HepG2 (cell line): ENCODE results near the gene DUOXA2. TPM values are rescaled to one million over a fixed set of nuclear protein-coding genes. Genes with fewer than 3 reads are reported as not detected.

ENCODE experiments used
- CBX5 ChIP-seq: sonication (generic); formaldehyde crosslinking; IDR thresholded peaks from 2 replicates; pipeline ENCODE4 v1.4.0; 2020; ENCODE audit warnings: missing genetic modification reagents, borderline replicate concordance
- GABPA ChIP-seq, 2 experiments: IDR thresholded peaks; 2 replicates each; pipeline ENCODE4 v1.6.1; 2011 to 2016; ENCODE audit warnings: low read depth in 2 of 2, low read length in 1 of 2, missing biosample characterization in 1 of 2, missing genetic modification characterization in 1 of 2
- HDAC6 ChIP-seq: fragments of 200-600 bp; sonication (generic); IDR thresholded peaks from 2 replicates; pipeline ENCODE4 v1.7.0; 2017; ENCODE audit warnings: mild to moderate bottlenecking, antibody characterized with exemption, low read length, low read depth
- HNRNPK ChIP-seq: fragments of 200-400 bp; formaldehyde crosslinking; IDR thresholded peaks from 2 replicates; pipeline ENCODE4 v1.6.1; 2018; ENCODE audit warnings: low read length, low read depth, moderate library complexity, mild to moderate bottlenecking; ENCODE audit not compliant: poor library complexity, severe bottlenecking
- KAT2B ChIP-seq: fragments of 150-350 bp; IDR thresholded peaks from 2 replicates; pipeline ENCODE4 v1.6.1; 2014; ENCODE audit warnings: low read depth, low read length, borderline replicate concordance
- KAT8 ChIP-seq: IDR thresholded peaks from 2 replicates; pipeline ENCODE4 v1.6.1; 2016; ENCODE audit warnings: missing genetic modification reagents, missing compliant biosample characterization
- LCORL ChIP-seq, 2 experiments: fragments of 450-650 bp in 1 of 2; sonication (generic) in 1 of 2; formaldehyde crosslinking in 1 of 2; IDR thresholded peaks; 2 replicates each; pipeline versions ENCODE4 v1.5.0 to v1.6.1; 2017 to 2020; ENCODE audit warnings: antibody characterized with exemption in 1 of 2, missing genetic modification reagents in 1 of 2
- MEIS2 ChIP-seq: sonication (generic); formaldehyde crosslinking; IDR thresholded peaks from 2 replicates; pipeline ENCODE4 v1.9.0; 2021; ENCODE audit warnings: mild to moderate bottlenecking, missing genetic modification reagents
- MIER3 ChIP-seq: IDR thresholded peaks from 2 replicates; pipeline ENCODE4 v1.6.1; 2016; ENCODE audit warnings: missing compliant biosample characterization, borderline replicate concordance
- NFKBIZ ChIP-seq: IDR thresholded peaks from 2 replicates; pipeline ENCODE4 v1.6.1; 2018; ENCODE audit warnings: missing genetic modification reagents, missing compliant biosample characterization
- SMYD3 ChIP-seq: sonication (generic); formaldehyde crosslinking; IDR thresholded peaks from 2 replicates; pipeline ENCODE4 v1.8.1; 2023; ENCODE audit warnings: mild to moderate bottlenecking, missing genetic modification reagents
- SRY ChIP-seq: sonication (generic); formaldehyde crosslinking; IDR thresholded peaks from 2 replicates; pipeline ENCODE4 v1.8.0; 2022; ENCODE audit warnings: mild to moderate bottlenecking, missing genetic modification reagents
- STAT5B ChIP-seq: sonication (generic); formaldehyde crosslinking; IDR thresholded peaks from 2 replicates; pipeline ENCODE4 v1.4.0; 2020; ENCODE audit warnings: missing genetic modification reagents
- TBX3 ChIP-seq: fragments of 450-650 bp; IDR thresholded peaks from 2 replicates; pipeline ENCODE4 v1.6.1; 2017; ENCODE audit warnings: antibody characterized with exemption, mild to moderate bottlenecking, inconsistent platforms, borderline replicate concordance
- ZBTB38 ChIP-seq: sonication (generic); formaldehyde crosslinking; IDR thresholded peaks from 2 replicates; pipeline ENCODE4 v1.5.1; 2020; ENCODE audit warnings: mild to moderate bottlenecking, missing genetic modification reagents
- ZEB1 ChIP-seq: IDR thresholded peaks from 2 replicates; pipeline ENCODE4 v1.6.1; 2012; ENCODE audit warnings: mild to moderate bottlenecking, low read depth, inconsistent platforms; ENCODE audit not compliant: insufficient replicate concordance
- ZNF101 ChIP-seq: sonication (generic); formaldehyde crosslinking; IDR thresholded peaks from 2 replicates; pipeline ENCODE4 v1.4.0; 2020; ENCODE audit warnings: mild to moderate bottlenecking, low read depth, missing genetic modification reagents, borderline replicate concordance
- ZNF232 ChIP-seq: sonication (generic); formaldehyde crosslinking; IDR thresholded peaks from 2 replicates; pipeline ENCODE4 v1.4.0; 2020; ENCODE audit warnings: missing genetic modification reagents, borderline replicate concordance
- ZNF234 ChIP-seq: sonication (generic); formaldehyde crosslinking; conservative IDR thresholded peaks from 2 replicates; pipeline ENCODE4 v1.5.1; 2020; ENCODE audit warnings: mild to moderate bottlenecking, missing genetic modification reagents
- ZNF274 ChIP-seq: sonication (generic); formaldehyde crosslinking; IDR thresholded peaks from 2 replicates; pipeline ENCODE4 v1.5.1; 2020; ENCODE audit warnings: mild to moderate bottlenecking, missing genetic modification reagents
- ZNF326 ChIP-seq: sonication (generic); formaldehyde crosslinking; IDR thresholded peaks from 2 replicates; pipeline ENCODE4 v1.4.0; 2020; ENCODE audit warnings: missing genetic modification reagents, borderline replicate concordance
- ZNF460 ChIP-seq: sonication (generic); formaldehyde crosslinking; IDR thresholded peaks from 2 replicates; pipeline ENCODE4 v1.5.1; 2020; ENCODE audit warnings: missing genetic modification reagents, mild to moderate bottlenecking, borderline replicate concordance
- ZNF496 ChIP-seq: sonication (generic); formaldehyde crosslinking; IDR thresholded peaks from 2 replicates; pipeline ENCODE4 v1.8.1; 2023; ENCODE audit warnings: mild to moderate bottlenecking, moderate library complexity, missing genetic modification reagents; ENCODE audit not compliant: insufficient replicate concordance
- ZNF703 ChIP-seq: sonication (generic); formaldehyde crosslinking; IDR thresholded peaks from 2 replicates; pipeline ENCODE4 v1.5.1; 2020; ENCODE audit warnings: missing genetic modification reagents, mild to moderate bottlenecking, moderate library complexity, borderline replicate concordance
- ZNF747 ChIP-seq: sonication (generic); formaldehyde crosslinking; IDR thresholded peaks from 2 replicates; pipeline ENCODE4 v1.8.1; 2023; ENCODE audit warnings: missing genetic modification reagents, mild to moderate bottlenecking, borderline replicate concordance
- ZZZ3 ChIP-seq: sonication (generic); formaldehyde crosslinking; IDR thresholded peaks from 2 replicates; pipeline ENCODE4 v1.4.0; 2020; ENCODE audit warnings: missing genetic modification reagents, mild to moderate bottlenecking, borderline replicate concordance
- polyA plus RNA-seq, 8 experiments: library from polyadenylated mRNA; depleted of rRNA in 3 of 8; stranded (reverse) in 7 of 8; unstranded in 1 of 8; fragments of >200 nt; fragmentation: Illumina TruSeq in 4 of 8; extraction: Trizol in 4 of 8; gene quantifications; 2 replicates each; pipeline versions ENCODE4 v1.2.1 to v1.2.3, GENCODE V29; 2011 to 2016; ENCODE audit warnings: low read depth in 4 of 8, missing spikeins in 1 of 8, mixed read lengths in 1 of 8; ENCODE audit not compliant: insufficient read depth in 1 of 8
- total RNA-seq, 5 experiments: library from RNA; depleted of rRNA; stranded (reverse); fragments of >200 nt; fragmentation: Illumina TruSeq; extraction: Trizol; gene quantifications; 2 replicates each; pipeline ENCODE4 v1.2.3, GENCODE V29; 2016; ENCODE audit warnings: low read depth in 1 of 5
- TF ChIP-seq, protein P1 (sequence below), 2 experiments: fragments of 450-650 bp in 1 of 2; sonication (generic) in 1 of 2; formaldehyde crosslinking; IDR thresholded peaks; 2 replicates each; pipeline versions ENCODE4 v1.5.0 to v1.8.0; 2020 to 2022; ENCODE audit warnings: mild to moderate bottlenecking in 1 of 2, missing genetic modification reagents in 1 of 2
- TF ChIP-seq, protein P2 (sequence below): sonication (generic); formaldehyde crosslinking; IDR thresholded peaks from 2 replicates; pipeline ENCODE4 v1.5.0; 2020; ENCODE audit warnings: mild to moderate bottlenecking, missing genetic modification reagents, moderate library complexity

DUOXA2 gene
- total and polyA plus RNA-seq, 2 of the 13 experiments (the other 11 are each of a cell fraction or from before 2014, with no cell fraction given), result 0.32 TPM; not detected in 1

DNA sequence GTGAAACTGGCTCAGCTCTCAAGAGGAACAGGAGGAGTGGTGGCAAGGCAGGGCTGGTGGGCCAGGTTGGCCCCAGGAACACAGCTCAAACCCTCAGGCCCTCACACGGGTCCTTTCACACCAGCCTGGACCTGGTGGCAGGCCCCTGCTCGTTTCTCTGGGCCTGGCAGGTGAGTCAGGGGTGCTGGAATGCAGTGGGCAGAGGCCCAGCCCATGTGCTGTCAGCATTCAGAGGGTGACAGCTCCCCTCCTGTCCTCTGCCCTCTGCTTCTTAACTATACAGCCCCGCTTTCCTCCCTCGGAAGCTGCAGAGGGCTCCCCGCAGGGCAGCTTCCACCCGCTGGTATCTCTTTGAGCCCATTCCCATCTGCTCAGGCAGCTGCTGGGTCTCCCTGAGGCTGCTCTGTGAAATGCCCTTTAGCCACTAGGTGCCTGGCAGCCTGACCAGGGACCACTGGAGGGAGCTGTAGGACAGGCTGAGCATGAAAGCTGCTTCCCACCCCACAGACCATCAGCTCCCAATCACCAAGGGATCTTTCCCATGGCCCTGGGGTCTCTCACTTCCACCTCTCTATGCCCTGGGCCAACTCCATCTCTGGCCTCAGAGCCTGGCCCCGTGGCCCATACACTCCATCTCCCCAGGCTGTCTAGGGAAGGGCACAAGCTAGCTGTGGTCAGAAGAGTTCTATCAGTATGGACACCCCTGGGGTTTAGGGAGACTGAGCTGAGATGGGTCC lies 48.8 kb downstream of the DUOXA2 start (continued):
- TF ChIP-seq HNRNPK (no peak), LCORL (IDR thresholded peaks at IDR 0.05) (no peak), LCORL (CRISPR knock-in tag; IDR thresholded peaks at IDR 0.05) (no peak), ZBTB38 (no peak; the same call in 1 of the 2 replicates), KAT8 (CRISPR knock-in tag) (no peak), KAT2B (no peak), TBX3 (no peak), ZNF234 (CRISPR knock-in tag) (no peak), ZNF326 (CRISPR knock-in tag) (no peak), NFKBIZ (CRISPR knock-in tag) (no peak), ZNF101 (no peak), ZEB1 (no peak), SMYD3 (CRISPR knock-in tag) (no peak), ZZZ3 (CRISPR knock-in tag) (no peak), ZNF232 (CRISPR knock-in tag) (no peak), STAT5B (CRISPR knock-in tag) (no peak), ZNF274 (CRISPR knock-in tag) (no peak), ZNF460 (CRISPR knock-in tag) (no peak), GABPA (IDR thresholded peaks at IDR 0.05; ENCODE audit: low read depth, low read length) (no peak), GABPA (CRISPR knock-in tag; IDR thresholded peaks at IDR 0.05; ENCODE audit: low read depth) (no peak), HDAC6 (no peak), MEIS2 (CRISPR knock-in tag) (no peak), ZNF496 (CRISPR knock-in tag) (no peak), ZNF703 (CRISPR knock-in tag) (no peak), SRY (CRISPR knock-in tag) (no peak), ZNF747 (no peak; the same call in 1 of the 2 replicates), CBX5 (peak; percentile 4; the same call in 1 of the 2 replicates), MIER3 (CRISPR knock-in tag) (no peak)
- TF ChIP-seq, protein P1, sequence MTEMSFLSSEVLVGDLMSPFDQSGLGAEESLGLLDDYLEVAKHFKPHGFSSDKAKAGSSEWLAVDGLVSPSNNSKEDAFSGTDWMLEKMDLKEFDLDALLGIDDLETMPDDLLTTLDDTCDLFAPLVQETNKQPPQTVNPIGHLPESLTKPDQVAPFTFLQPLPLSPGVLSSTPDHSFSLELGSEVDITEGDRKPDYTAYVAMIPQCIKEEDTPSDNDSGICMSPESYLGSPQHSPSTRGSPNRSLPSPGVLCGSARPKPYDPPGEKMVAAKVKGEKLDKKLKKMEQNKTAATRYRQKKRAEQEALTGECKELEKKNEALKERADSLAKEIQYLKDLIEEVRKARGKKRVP (CRISPR knock-in tag; IDR thresholded peaks at IDR 0.05), result no peak
- TF ChIP-seq, protein P2, sequence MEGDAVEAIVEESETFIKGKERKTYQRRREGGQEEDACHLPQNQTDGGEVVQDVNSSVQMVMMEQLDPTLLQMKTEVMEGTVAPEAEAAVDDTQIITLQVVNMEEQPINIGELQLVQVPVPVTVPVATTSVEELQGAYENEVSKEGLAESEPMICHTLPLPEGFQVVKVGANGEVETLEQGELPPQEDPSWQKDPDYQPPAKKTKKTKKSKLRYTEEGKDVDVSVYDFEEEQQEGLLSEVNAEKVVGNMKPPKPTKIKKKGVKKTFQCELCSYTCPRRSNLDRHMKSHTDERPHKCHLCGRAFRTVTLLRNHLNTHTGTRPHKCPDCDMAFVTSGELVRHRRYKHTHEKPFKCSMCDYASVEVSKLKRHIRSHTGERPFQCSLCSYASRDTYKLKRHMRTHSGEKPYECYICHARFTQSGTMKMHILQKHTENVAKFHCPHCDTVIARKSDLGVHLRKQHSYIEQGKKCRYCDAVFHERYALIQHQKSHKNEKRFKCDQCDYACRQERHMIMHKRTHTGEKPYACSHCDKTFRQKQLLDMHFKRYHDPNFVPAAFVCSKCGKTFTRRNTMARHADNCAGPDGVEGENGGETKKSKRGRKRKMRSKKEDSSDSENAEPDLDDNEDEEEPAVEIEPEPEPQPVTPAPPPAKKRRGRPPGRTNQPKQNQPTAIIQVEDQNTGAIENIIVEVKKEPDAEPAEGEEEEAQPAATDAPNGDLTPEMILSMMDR (CRISPR knock-in tag), result peak; percentile 98
